ENCODE data around the gene PHLDB2. TPM values are rescaled to one million over a fixed set of nuclear protein-coding genes. Genes with fewer than 3 reads are reported as not detected.

The PHLDB2 gene
- total and polyA plus RNA-seq, 2 of the 4 experiments (the other 2 are of a cell fraction): 10.6 to 28.7 TPM

DNA sequence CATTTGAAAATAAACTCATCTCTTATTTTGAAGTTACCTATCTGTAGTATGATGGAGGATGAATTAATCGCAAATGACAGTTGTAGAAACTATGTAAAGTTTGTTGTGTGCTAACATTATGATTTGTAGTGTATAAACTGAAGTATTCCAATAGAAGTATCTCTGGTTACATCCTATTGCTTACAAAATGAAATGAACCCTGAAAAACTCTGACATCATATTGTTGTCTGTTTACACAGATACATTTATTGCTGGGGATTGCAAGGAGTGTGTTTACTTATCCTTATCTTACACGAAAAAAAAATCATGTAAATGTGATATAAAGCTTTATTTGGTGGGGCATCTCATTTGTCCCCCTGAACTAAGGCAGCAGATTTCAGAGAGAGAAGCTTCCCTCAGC lies 117.2 kb downstream of the PHLDB2 start:
- POLR2A ChIA-PET (ENCODE audit: unreplicated experiment): no interaction called here
- no peak overlapping the region for H2BK120ac ChIP-seq (ENCODE audit: low read depth, low read length)
- WGBS, 2 experiments (ENCODE audit: extremely low coverage in 2 of 2, insufficient read length in 1 of 2): no CpG with 5 or more reads among the region's 2 CpGs
- no peaks in the 10 kb centered on the region for H3K9me3 ChIP-seq (ENCODE audit: control insufficient read depth, insufficient read depth, low read length)
- no peak overlapping the region for H3K4ac ChIP-seq (ENCODE audit: low read depth, low read length)
- dilution Hi-C loops (cut with HindIII; ENCODE audit: low sequenced_read_pairs, unreplicated experiment) (no loop called here), in situ Hi-C loops (cut with MboI; ENCODE audit: low sequenced_read_pairs) (no loop called here), intact Hi-C loops (cut with micrococcal nuclease) (no loop called here)
- no peak overlapping the region for H3K27ac ChIP-seq (ENCODE audit: insufficient read depth, low read length)
- H2BK15ac ChIP-seq (ENCODE audit: low read depth, low read length): no peak overlapping the region
- H3K18ac ChIP-seq (ENCODE audit: low read depth, low read length): no peak overlapping the region
- no peak overlapping the region for H3K56ac ChIP-seq (ENCODE audit: extremely low read depth, insufficient read depth, low read length)
- no peak overlapping the region for H2BK20ac ChIP-seq (ENCODE audit: low read depth, low read length)
- H4K20me1 ChIP-seq (ENCODE audit: insufficient read depth, low read length): no peaks in the 10 kb centered on the region
- H2AFZ ChIP-seq (replicated peaks; ENCODE audit: low read length, poor library complexity): no peak overlapping the region
- H3K4me2 ChIP-seq (ENCODE audit: low read depth, low read length): no peak overlapping the region
- DNase-seq (no peak), ATAC-seq (ENCODE audit: low read depth) (no peak)
- no peak overlapping the region for H4K91ac ChIP-seq (ENCODE audit: insufficient read depth, low read depth, low read length)
- peaks cover 9 to 17% of the 10 kb centered on the region in 2 experiments for H3K79me1 ChIP-seq (ENCODE audit: low read depth in 1 of 2, low read length in 2 of 2)
- H3K9me1 ChIP-seq (ENCODE audit: insufficient read depth, low read length): no peaks in the 10 kb centered on the region
- no peaks in the 10 kb centered on the region for H3K27me3 ChIP-seq (ENCODE audit: control insufficient read depth, insufficient read depth, low read length)
- CTCF ChIA-PET: interaction anchor here (0.6 kb wide), 1 partner anchor 12 kb away, joined by 3 read pairs; no protein-coding TSS in a partner anchor
- H2BK5ac ChIP-seq (ENCODE audit: low read depth, low read length, poor library complexity, severe bottlenecking): no peak overlapping the region
- no TSS peak for BruUV-seq (replicated peaks)
- peaks cover 2% of the 10 kb centered on the region for H3K36me3 ChIP-seq (ENCODE audit: control insufficient read depth, insufficient read depth, low read length)
- TF ChIP-seq MAZ (IDR thresholded peaks at IDR 0.05; ENCODE audit: borderline replicate concordance, low read depth, low read length) (no peak), MAFK (IDR thresholded peaks at IDR 0.05; ENCODE audit: low read depth, low read length) (no peak), BHLHE40 (IDR thresholded peaks at IDR 0.05; ENCODE audit: low read depth, low read length) (no peak), FOS (IDR thresholded peaks at IDR 0.05; ENCODE audit: low read depth, low read length) (no peak), RCOR1 (IDR thresholded peaks at IDR 0.05; ENCODE audit: insufficient replicate concordance, low read length) (no peak), CEBPB (IDR thresholded peaks at IDR 0.05; ENCODE audit: low read depth, low read length) (no peak), NFE2L2 (IDR thresholded peaks at IDR 0.05; ENCODE audit: low read depth, low read length) (no peak), RAD21 (IDR thresholded peaks at IDR 0.05; ENCODE audit: low read length) (no peak), MXI1 (IDR thresholded peaks at IDR 0.05; ENCODE audit: borderline replicate concordance, low read depth, low read length) (no peak), POLR2A (IDR thresholded peaks at IDR 0.05; ENCODE audit: low read depth, low read length) (no peak), CHD1 (IDR thresholded peaks at IDR 0.05; ENCODE audit: low read depth, low read length) (no peak)
- TF ChIP-seq, protein P1, sequence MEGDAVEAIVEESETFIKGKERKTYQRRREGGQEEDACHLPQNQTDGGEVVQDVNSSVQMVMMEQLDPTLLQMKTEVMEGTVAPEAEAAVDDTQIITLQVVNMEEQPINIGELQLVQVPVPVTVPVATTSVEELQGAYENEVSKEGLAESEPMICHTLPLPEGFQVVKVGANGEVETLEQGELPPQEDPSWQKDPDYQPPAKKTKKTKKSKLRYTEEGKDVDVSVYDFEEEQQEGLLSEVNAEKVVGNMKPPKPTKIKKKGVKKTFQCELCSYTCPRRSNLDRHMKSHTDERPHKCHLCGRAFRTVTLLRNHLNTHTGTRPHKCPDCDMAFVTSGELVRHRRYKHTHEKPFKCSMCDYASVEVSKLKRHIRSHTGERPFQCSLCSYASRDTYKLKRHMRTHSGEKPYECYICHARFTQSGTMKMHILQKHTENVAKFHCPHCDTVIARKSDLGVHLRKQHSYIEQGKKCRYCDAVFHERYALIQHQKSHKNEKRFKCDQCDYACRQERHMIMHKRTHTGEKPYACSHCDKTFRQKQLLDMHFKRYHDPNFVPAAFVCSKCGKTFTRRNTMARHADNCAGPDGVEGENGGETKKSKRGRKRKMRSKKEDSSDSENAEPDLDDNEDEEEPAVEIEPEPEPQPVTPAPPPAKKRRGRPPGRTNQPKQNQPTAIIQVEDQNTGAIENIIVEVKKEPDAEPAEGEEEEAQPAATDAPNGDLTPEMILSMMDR (conservative IDR thresholded peaks at IDR 0.05; ENCODE audit: low read depth, low read length): no peak
- TF ChIP-seq, protein P2, sequence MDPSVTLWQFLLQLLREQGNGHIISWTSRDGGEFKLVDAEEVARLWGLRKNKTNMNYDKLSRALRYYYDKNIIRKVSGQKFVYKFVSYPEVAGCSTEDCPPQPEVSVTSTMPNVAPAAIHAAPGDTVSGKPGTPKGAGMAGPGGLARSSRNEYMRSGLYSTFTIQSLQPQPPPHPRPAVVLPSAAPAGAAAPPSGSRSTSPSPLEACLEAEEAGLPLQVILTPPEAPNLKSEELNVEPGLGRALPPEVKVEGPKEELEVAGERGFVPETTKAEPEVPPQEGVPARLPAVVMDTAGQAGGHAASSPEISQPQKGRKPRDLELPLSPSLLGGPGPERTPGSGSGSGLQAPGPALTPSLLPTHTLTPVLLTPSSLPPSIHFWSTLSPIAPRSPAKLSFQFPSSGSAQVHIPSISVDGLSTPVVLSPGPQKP (IDR thresholded peaks at IDR 0.05; ENCODE audit: borderline replicate concordance, low read depth, low read length): no peak
- H3K23ac ChIP-seq (ENCODE audit: low read depth, low read length): no peak overlapping the region
- H4K8ac ChIP-seq (ENCODE audit: low read depth in 2 of 2, low read length in 2 of 2): no peak overlapping the region
- peaks cover 4% of the 10 kb centered on the region; the same call in 1 of the 2 replicates for H3K4me1 ChIP-seq (ENCODE audit: control insufficient read depth, insufficient read depth, low read length)
- H3K4me3 ChIP-seq (ENCODE audit: insufficient read depth, low read depth, low read length): no peak overlapping the region
- H3K14ac ChIP-seq (replicated peaks; ENCODE audit: low read depth, low read length): no peak overlapping the region
- no peak overlapping the region for H2AK5ac ChIP-seq (ENCODE audit: low read depth, low read length)
- no peak overlapping the region for H3K9ac ChIP-seq (ENCODE audit: low read depth, low read length)
- no peak overlapping the region for H2AK9ac ChIP-seq (replicated peaks; ENCODE audit: low read depth, low read length, poor library complexity)
- H4K5ac ChIP-seq (ENCODE audit: low read depth, low read length): no peak overlapping the region

All from IMR-90 (cell line).